GM03348 (cell line): ENCODE results near the gene PI4KB.
"Not testable (repeated sequence)": the region's sequence is repeated elsewhere in the genome, so short reads cannot be mapped to it uniquely, and the experiment has no call there.

Source experiments
- DNase-seq: peaks from one replicate; pipeline ENCODE4 v3.0.0; 2012; ENCODE audit warnings: low spot score

Gene PI4KB

DNA sequence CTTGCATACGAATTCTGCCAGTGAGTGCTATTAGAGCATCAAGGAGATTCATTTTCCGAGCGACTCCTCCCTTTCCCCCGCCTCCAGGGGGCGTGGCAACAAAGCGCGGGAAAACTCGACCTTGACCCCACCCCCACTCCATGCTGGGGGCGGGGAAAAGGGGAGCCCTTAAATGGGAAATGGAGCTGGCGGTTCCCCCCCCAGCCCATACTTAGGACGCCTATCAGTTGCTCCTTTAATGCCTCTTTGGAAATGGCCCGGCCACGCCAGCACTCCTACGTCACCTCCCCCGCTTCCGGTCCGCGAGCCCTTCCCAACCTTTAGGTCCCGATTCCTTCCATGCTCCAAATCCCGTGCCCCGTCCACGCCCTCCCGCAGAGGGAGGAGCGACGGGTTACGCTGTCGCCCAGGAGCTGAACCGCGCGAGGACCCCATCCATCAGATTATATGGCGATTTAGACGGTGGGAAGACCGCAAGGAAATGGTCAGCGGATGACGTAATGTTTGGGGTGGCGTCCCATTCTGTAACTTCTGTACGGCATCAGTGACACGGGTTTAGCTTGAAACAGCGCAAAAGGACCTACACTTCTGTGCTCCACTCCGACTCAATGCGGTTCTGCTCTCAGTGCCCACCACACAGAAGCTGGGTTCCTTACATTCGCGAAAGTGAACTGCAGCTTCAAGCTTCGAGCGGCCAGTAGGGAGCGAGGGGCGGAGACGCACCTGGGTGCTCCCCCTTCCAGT is 45.8 kb downstream of the PI4KB start:
- peak; percentile 95 for DNase-seq

DNA sequence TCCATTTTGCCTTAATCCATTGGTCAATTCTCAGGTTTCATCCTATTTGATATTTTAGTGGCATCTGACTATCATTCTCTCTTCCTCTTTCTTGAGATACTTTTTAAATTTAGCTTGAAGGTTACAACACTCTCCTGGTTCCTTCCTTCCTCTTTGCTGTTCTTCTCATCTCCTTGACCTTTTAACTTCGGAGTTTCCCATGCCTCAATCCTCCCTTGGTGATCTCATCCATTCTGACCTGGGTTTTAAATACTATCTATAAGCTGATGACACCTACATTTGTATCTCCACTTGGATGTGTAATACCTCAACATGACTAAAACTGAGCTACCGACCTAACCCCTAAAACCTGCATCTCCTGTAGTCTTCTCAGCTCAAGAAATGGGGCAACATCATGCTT is 50.0 kb downstream of the PI4KB start:
- no peak for DNase-seq

DNA sequence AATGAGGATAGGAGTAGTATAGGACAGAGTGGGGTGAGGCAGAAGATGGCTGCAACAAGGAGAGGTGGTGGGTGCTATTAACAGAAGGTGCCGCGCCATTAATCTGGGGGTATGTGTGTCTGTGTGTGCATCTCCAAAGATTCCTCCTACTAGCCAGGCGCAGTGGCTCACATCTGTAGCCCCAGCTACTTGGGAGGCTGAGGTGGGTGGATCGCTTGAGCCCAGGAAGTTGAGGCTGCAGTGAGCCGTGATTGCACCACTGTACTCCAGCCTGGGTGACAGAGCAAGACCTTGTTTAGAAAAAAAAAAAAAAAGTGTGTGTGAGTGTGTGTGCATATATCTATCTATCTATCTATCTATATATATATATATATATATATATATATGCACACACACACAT is 51.9 kb downstream of the PI4KB start:
- DNase-seq, result not testable (repeated sequence)

DNA sequence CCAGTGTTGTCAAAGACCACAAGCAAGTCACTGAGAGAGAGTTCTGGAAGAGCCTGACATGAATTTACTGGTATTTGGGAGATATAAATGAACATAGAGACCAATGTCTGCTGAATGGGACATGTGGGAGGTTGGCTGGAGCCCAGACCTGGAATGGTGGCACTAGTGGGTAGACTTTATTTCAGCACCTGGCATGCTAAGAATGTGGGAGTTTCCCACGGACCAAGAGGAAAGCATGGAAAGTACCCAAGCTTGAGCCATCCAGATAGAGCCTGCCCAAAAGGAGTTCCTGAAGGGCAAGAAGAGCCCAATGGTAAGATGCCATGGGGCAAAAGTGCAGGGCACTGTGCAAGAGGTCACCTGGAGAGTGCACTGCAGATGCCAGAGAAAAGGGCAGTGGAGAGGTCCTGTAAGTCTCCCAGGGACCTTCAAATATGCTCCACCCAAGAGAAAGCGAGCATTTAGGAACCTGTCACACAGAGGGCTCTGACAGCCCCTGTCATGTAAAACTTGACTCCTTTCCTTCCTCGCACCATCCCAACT is 53.2 kb downstream of the PI4KB start:
- DNase-seq, result no peak

DNA sequence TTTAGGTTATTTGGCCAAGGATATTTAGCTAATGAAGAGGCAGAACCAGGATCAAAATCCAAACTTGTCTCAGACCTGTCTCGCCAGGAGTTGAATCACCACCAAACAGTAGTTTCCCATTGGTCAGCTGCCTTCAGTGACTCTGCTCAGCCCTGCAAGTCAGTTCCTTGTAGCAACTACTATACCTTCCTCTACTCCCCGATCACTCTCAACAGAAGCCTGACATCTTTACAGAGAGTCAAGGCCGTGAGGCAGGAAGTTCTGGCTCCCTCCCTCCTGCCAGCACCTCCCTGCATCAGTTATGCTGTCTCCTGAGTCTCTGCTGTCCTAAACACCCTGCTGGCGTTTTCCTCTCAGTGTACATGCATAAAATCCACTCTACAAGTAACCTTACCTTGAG is 59.5 kb downstream of the PI4KB start:
- DNase-seq, result no peak

DNA sequence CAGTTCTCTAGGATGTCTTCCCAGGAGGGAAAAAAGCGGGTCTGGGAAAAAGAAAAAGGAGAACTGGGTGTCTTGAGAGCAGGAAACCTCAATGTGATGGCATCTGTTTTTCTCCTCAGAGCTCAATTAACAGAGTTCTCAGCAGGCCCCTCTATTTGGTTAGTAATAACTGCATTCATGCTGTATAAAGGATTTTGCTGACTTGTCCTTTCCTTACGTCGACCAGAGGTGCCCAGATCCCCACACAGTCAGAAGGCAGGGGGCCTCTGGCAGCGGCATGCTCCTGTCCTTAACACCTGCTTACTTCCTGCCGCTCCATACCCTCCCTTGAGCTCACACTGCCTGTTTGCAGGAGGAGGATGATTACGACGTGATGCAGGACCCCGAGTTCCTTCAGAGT is 60.4 kb downstream of the PI4KB start:
- DNase-seq, result no peak

DNA sequence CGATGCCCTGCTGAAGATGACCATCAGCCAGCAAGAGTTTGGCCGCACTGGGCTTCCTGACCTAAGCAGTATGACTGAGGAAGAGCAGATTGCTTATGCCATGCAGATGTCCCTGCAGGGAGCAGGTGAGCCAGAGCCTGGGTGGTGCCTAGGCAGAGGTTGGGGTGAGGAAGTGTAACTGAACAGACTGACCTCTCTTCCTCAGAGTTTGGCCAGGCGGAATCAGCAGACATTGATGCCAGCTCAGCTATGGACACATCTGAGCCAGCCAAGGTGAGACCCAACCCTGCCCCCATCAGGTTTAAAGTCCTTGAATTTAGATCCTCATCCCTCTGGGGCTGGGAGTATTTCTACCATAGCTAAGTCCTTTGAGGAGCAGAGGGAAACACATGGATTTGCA is 60.9 kb downstream of the PI4KB start:
- no peak for DNase-seq

DNA sequence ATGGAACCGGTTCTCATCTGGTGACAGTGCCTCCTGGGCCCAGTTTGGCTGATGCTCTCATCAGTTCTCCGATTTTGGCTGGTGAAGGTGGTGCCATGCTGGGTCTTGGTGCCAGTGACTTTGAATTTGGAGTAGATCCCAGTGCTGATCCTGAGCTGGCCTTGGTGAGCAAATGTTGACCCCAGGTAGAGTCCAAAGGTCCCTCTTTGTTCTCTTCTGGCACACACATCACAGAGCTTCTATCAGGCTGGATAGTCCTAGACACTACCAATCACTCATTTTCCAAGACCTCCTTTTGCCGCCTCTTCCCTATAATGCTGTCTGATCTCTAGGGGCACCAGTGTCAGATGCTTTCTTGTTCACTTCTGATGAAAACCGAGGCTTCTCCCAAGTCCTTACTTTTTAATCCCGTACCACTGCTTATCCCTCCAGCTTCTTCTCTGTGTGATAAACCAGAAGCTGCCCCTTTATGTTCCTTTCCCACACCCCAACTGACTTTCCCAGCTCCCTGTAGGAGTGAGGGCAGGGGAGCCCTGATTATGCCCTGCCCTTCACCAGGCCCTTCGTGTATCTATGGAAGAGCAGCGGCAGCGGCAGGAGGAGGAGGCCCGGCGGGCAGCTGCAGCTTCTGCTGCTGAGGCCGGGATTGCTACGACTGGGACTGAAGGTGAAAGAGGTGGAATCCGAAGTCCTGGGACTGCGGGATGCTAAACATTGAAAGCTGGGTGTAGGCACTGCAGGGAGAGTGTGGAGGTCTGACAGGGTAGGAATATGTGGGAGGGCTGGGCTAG is 61.6 kb downstream of the PI4KB start:
- DNase-seq, result no peak

DNA sequence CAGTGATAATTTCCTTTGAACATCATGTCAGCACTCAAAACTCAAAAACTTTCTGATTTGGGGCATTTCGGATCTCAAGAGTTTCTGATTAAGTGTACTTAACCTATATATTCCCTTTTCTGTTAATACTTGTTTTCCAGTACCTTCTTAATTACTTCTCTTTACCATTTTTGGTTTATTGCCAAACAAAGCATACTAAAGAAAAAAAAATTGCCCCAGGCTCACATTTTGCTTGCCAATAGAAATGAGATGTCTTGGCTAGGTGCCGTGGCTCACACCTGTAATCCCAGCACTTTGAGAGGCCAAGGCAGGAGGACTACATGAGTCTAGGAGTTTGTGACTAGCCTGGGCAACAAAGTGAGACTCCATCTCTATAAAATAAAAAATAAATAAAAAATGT is 67.9 kb downstream of the PI4KB start:
- DNase-seq, result no peak

DNA sequence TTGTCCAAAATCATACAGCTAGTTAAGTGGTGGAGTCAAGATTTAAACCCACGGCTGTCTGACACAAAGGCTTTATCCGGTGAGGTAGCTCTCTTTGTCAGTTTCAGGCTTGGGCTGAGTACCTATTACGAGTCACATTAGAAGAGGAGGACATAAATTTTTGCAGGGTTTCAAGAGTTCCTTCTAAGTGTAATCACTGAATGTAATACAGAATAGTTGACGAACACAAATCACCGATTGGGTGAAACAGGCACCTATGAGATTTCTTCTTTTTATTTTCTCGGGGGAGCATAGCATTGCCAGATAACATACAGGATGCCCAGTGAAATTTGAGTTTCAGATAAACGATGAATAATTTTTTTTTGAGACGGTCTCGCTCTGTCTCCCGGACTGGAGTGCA is 71.8 kb downstream of the PI4KB start:
- DNase-seq, result no peak

DNA sequence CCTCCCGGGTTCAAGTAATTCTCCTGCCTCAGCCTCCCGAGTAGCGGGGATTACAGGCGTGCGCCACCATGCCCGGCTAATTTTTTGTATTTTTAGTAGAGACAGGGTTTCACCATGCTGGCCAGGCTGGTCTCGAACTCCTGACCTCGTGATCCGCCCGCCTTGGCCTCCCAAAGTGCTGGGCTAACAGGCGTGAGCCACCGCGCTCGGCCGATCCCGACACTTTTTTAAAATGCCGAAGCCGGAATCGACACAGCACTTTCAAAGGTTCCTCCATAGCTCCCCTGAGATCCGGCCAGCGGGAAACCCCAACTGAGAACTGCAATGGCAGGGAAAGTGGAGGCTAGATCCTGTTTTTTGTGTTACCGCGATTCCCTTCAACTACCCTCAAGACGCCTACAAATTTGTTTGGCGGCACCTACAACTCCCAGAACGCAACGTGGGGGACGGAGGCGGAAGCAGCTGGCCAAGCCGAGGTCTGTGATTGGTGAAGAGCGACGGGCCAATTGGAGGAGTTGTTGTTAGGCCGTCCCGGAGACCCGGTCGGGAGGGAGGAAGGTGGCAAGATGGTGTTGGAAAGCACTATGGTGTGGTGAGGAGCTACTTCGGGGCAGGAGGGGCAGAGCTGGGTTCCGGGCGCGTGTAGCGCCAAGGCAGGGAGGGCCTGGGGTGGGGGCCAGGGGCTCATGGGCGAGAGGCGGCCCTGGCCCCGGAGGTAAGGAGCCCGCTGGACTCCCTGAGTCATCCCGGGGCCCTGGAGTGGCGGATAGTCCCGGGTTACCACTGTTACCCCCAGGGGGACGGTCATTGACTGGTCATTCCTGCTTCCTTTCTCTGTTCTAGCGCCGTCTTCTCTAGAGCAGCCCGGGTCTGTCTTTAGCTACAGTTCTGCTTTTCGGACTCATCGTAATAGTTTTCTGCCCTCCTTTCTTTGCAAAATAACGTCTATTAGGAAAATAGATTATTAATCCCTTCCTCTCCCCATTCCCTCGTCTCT is 72.7 kb downstream of the PI4KB start, which contains the start of gene PSMD4:
Gene PSMD4, plus strand, starts transcription at position 518 of the 997 bp plus-strand sequence. Its CDS starts 49 bp downstream, at position 567.
- peak; percentile 100 for DNase-seq

DNA sequence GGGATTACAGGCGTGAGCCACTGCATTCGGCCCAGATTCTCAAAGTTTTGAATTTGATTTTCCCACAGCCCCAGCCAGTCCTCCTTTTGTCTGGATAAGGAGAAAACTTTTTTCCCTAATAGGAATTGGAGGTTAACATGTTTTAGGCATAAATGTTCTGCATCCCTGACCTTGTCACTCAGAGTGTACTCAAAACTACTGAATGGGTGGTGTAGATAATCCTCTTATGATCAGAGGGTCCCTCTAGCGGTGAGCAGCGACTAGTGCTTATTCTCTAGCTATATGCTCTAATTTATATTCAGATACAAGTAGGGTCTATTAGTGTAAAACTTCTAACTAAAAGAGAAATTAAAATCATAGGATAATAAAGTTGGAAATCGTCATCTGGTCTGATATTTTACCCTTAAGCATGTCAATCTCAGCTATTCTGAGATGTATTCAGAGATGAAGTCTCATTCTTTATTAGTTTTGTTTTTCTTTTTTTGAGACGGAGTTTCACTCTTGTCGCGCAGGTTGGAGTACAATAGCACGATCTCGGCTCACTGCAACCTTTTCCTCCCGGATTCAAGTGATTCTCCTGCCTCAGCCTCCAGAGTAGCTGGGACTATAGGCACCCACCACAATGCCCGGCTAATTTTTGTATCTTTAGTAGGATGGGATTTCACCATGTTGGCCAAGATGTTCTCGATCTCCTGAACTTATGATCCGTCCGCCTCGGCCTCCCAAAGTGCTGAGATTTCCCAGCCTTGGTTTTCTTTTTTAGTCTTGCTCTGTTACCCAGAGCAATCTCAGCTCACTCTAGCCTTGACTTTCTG is 75.4 kb downstream of the PI4KB start:
- DNase-seq, result peak; percentile 78

DNA sequence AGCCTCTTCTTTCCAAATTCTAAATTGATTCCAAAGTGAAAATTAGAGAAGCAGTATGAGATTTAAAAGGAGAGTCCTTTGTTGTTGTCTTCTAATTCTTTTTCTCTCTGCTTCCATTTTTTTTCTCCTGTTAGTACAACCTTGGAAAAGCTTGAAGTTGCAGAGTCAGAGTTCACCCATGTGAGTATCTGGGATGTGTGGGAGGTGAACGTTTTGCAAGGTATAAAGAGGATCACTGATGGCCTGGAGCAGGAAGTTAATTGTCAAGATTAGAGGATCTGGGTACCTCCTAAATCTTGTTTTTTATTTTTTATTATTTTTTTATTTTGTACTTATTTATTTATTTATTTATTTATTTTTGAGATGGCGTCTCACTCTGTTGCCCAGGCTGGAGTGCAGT is 80.4 kb downstream of the PI4KB start:
- no peak for DNase-seq

DNA sequence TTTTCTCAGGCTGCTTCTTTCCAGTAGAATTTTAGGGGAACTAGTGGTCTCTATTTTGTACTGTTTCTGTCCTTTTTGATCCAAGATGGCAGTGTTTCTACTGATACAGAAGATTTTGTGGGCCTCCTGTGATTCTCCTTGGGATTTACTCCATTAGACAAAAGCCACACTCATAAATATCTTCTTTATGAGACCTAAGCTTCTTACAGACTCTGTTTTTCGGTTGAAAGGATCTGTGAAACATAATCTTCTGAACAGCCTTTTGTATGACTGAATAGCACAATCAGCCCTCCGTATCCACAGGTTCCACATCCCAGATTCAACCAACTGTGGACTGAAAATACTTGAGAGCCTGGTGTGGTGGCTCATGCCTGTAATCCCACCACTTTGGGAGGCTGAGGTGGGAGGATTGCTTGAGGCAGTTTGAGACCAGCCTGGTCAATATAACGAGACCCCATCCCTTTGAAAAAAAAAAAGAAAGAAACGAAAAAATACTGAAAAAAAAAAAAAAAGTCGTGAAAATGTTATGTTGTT is 83.5 kb downstream of the PI4KB start:
- no peak for DNase-seq

DNA sequence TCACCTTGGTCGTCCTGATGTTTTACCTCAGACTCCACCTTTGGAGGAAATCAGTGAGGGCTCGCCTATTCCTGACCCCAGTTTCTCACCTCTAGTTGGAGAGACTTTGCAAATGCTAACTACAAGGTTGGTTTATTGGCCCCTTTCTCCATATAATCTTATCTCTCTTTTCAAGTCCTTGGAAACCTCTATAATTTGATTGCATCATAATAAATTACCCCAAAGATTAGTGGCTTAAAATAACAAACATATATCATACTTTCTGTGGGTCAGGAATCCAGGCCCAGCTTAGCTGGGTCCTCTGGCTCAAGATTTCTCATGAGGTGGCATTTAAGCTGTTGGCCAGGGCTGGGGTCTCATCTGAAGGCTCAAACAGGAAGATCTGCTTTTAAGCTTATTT is 84.8 kb downstream of the PI4KB start:
- DNase-seq, result no peak
